Neural progenitor cell (in vitro differentiated cells): Measurements from ENCODE around the gene S100A12. TPM values are rescaled to one million over a fixed set of nuclear protein-coding genes. Genes with fewer than 3 reads are reported as not detected.
A peak's percentile ranks its signal among the peaks of the same experiment; 100 is the strongest.

ENCODE experiments used
- DNase-seq: peaks from one replicate; pipeline ENCODE4 v3.0.0-alpha.2; 2016; ENCODE audit warnings: low spot score
- H2AFZ ChIP-seq: fragments of 200-600 bp; sonication (generic); replicated peaks from 2 replicates; pipeline ENCODE4 v1.6.1; 2016; ENCODE audit warnings: antibody characterized with exemption
- H3F3A ChIP-seq: fragments of 200-600 bp; sonication (generic); 2 replicates; pipeline ENCODE4 v1.6.1; 2016; ENCODE audit warnings: antibody characterized with exemption, low read depth
- H3K27ac ChIP-seq: fragments of 200-600 bp; sonication (generic); 2 replicates; pipeline ENCODE4 v1.5.1; 2016; ENCODE audit warnings: mild to moderate bottlenecking
- H3K27me3 ChIP-seq: fragments of 200-600 bp; sonication (generic); 2 replicates; pipeline ENCODE4 v1.6.1; 2016; ENCODE audit warnings: mild to moderate bottlenecking, moderate library complexity
- H3K36me3 ChIP-seq: fragments of 200-600 bp; sonication (generic); 2 replicates; pipeline ENCODE4 v1.5.1; 2016
- H3K4me1 ChIP-seq: fragments of 200-600 bp; sonication (generic); 2 replicates; pipeline ENCODE4 v1.6.1; 2016; ENCODE audit warnings: mixed run types
- H3K4me2 ChIP-seq: fragments of 200-600 bp; sonication (generic); 2 replicates; pipeline ENCODE4 v1.6.1; 2016
- H3K4me3 ChIP-seq: fragments of 200-600 bp; sonication (generic); 2 replicates; pipeline ENCODE4 v1.5.1; 2016
- H3K79me2 ChIP-seq: fragments of 200-600 bp; sonication (generic); 2 replicates; pipeline ENCODE4 v1.6.1; 2016; ENCODE audit warnings: low read depth
- H3K9ac ChIP-seq: fragments of 200-600 bp; sonication (generic); 2 replicates; pipeline ENCODE4 v1.6.1; 2016
- H3K9me3 ChIP-seq: fragments of 200-600 bp; sonication (generic); 2 replicates; pipeline ENCODE4 v1.5.1; 2016; ENCODE audit warnings: low read depth
- H4K20me1 ChIP-seq: fragments of 200-600 bp; sonication (generic); 2 replicates; pipeline ENCODE4 v1.6.1; 2016; ENCODE audit warnings: low read depth
- H3K27ac Mint-ChIP-seq: 3 replicates; pipeline ENCODE4 v1.8.0; 2021; ENCODE audit warnings: mixed read lengths
- H3K27me3 Mint-ChIP-seq: 2 replicates; pipeline ENCODE4 v1.8.0; 2022; ENCODE audit warnings: low read depth, mild to moderate bottlenecking, inconsistent platforms, moderate library complexity, mixed read lengths; ENCODE audit not compliant: insufficient read depth
- H3K36me3 Mint-ChIP-seq: 3 replicates; pipeline ENCODE4 v1.8.0; 2021; ENCODE audit warnings: mixed read lengths
- H3K4me1 Mint-ChIP-seq: 3 replicates; pipeline ENCODE4 v1.8.0; 2021; ENCODE audit warnings: mixed read lengths
- H3K4me3 Mint-ChIP-seq: 3 replicates; pipeline ENCODE4 v1.8.0; 2021; ENCODE audit warnings: mild to moderate bottlenecking, moderate library complexity, mixed read lengths
- H3K9me3 Mint-ChIP-seq: 3 replicates; pipeline ENCODE4 v1.8.0; 2020; ENCODE audit warnings: mixed read lengths
- EZH2 ChIP-seq: fragments of 200-600 bp; sonication (generic); IDR thresholded peaks from 2 replicates; pipeline ENCODE4 v1.6.1; 2017; ENCODE audit warnings: antibody characterized with exemption, mild to moderate bottlenecking, moderate library complexity
- EZH2phosphoT487 ChIP-seq: fragments of 200-600 bp; sonication (generic); IDR thresholded peaks from 2 replicates; pipeline ENCODE4 v1.6.1; 2017; ENCODE audit warnings: antibody characterized with exemption
- total RNA-seq: library from RNA; depleted of rRNA; stranded (reverse); fragments of >200 nt; gene quantifications from 2 replicates; pipeline ENCODE4 v1.2.3, GENCODE V29; 2015; ENCODE audit warnings: low replicate concordance
- TF ChIP-seq, protein P1 (sequence below): fragments of 200-600 bp; sonication (generic); IDR thresholded peaks from 2 replicates; pipeline ENCODE4 v1.5.1; 2017; ENCODE audit warnings: antibody characterized with exemption, mild to moderate bottlenecking

Gene S100A12
- total RNA-seq, 1 donor from 2014 or later, result not detected

GRCh38 chr1:153354515-153355193 lies 20.8 kb downstream of the S100A12 start:
- no peaks in the 10 kb centered on the region for H3F3A ChIP-seq
- H3K4me3 ChIP-seq, result no peak overlapping the region
- no peak overlapping the region for H3K9ac ChIP-seq
- no peaks in the 10 kb centered on the region for H3K36me3 ChIP-seq
- no peak for DNase-seq
- no peak overlapping the region for H3K27ac ChIP-seq
- no peaks in the 10 kb centered on the region for H3K4me1 ChIP-seq
- Mint-ChIP-seq H3K4me3 (no peak overlapping the region), H3K4me1 (no peaks in the 10 kb centered on the region), H3K27me3 (peaks cover 11% of the 10 kb centered on the region), H3K9me3 (no peaks in the 10 kb centered on the region), H3K27ac (no peak overlapping the region), H3K36me3 (no peaks in the 10 kb centered on the region)
- H4K20me1 ChIP-seq, result no peaks in the 10 kb centered on the region
- H3K9me3 ChIP-seq, result no peaks in the 10 kb centered on the region
- TF ChIP-seq EZH2phosphoT487 (no peak), EZH2 (no peak)
- TF ChIP-seq, protein P1, sequence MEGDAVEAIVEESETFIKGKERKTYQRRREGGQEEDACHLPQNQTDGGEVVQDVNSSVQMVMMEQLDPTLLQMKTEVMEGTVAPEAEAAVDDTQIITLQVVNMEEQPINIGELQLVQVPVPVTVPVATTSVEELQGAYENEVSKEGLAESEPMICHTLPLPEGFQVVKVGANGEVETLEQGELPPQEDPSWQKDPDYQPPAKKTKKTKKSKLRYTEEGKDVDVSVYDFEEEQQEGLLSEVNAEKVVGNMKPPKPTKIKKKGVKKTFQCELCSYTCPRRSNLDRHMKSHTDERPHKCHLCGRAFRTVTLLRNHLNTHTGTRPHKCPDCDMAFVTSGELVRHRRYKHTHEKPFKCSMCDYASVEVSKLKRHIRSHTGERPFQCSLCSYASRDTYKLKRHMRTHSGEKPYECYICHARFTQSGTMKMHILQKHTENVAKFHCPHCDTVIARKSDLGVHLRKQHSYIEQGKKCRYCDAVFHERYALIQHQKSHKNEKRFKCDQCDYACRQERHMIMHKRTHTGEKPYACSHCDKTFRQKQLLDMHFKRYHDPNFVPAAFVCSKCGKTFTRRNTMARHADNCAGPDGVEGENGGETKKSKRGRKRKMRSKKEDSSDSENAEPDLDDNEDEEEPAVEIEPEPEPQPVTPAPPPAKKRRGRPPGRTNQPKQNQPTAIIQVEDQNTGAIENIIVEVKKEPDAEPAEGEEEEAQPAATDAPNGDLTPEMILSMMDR, result no peak
- H3K27me3 ChIP-seq, result peaks cover 19% of the 10 kb centered on the region
- H3K79me2 ChIP-seq, result no peaks in the 10 kb centered on the region
- H3K4me2 ChIP-seq, result no peak overlapping the region
- H2AFZ ChIP-seq, result no peak overlapping the region

DNA sequence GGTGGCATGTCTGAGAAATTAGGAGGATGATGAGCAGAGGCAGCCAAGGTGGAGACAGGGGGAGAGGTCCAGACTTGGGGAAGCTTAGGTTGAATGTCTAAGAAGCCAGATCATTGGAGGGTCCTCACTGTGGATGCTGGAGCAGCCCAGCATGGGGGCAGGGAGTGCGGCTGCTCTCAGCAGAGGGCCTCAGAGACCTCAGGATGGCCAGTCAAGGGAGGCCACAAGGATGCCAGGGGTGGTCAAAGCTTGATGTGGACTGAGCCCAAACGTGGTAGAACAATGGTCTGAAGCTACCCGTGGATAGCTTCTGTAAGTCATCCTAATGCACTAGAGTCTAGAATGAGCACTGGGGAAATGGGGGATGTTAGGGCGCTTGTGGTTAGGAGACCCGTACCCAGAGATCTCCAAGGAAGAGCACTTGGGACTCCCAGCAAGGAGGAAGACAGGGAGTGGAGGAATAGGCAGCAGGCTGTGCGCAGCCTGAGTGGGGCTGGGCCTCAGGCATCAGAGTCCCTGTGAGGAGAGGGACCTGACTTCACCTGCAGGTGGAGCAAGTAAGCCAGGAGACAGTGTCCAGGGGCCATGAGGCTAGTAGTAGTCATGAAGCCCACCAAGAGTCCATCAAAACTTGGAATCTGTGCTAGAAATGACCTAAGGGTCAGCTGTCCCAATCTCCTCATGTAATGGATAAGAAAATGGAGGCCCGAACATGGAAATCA lies 22.0 kb downstream of the S100A12 start:
- H3K4me3 Mint-ChIP-seq, result peak overlapping the region; percentile 22
- H3K9me3 ChIP-seq, result no peaks in the 10 kb centered on the region
- H4K20me1 ChIP-seq, result no peaks in the 10 kb centered on the region
- no peak overlapping the region for H3K4me2 ChIP-seq
- no peaks in the 10 kb centered on the region for H3K36me3 ChIP-seq
- no peak overlapping the region for H3K9ac ChIP-seq
- H3K4me1 ChIP-seq, result no peaks in the 10 kb centered on the region
- no peak overlapping the region for H3K27ac ChIP-seq
- no peak overlapping the region for H2AFZ ChIP-seq
- H3K27me3 ChIP-seq, result peaks cover 19% of the 10 kb centered on the region
- no peaks in the 10 kb centered on the region for H3K36me3 Mint-ChIP-seq
- H3K4me3 ChIP-seq, result no peak overlapping the region
- no peaks in the 10 kb centered on the region for H3K79me2 ChIP-seq
- no peak for TF ChIP-seq EZH2
- TF ChIP-seq, protein P1, result peak; percentile 51
- no peaks in the 10 kb centered on the region for H3K4me1 Mint-ChIP-seq
- H3F3A ChIP-seq, result no peaks in the 10 kb centered on the region
- peaks cover 12% of the 10 kb centered on the region for H3K27me3 Mint-ChIP-seq
- DNase-seq, result peak; percentile 46
- no peaks in the 10 kb centered on the region for H3K9me3 Mint-ChIP-seq
- H3K27ac Mint-ChIP-seq, result no peak overlapping the region

DNA sequence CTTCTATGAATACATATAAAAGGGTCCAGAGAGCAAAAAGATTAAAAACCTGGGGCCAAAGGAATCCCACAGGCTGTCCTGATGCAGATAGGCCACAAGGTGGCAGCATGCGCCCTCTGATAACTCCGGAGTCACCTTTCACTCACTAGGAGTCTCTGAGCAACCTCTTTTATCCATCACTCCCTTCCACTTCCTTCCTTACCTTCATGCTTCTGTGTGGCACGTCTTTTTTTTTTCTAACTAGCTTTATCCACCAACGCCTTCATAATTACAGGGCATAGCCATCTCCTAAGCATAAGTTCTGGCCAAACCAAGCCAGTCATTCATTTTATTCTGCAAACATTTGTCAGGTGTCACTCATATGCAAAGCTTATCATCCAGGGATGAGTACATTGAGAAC lies 22.9 kb downstream of the S100A12 start:
- Mint-ChIP-seq H3K9me3 (no peaks in the 10 kb centered on the region), H3K36me3 (no peaks in the 10 kb centered on the region), H3K27me3 (peaks cover 12% of the 10 kb centered on the region), H3K4me1 (no peaks in the 10 kb centered on the region), H3K27ac (no peak overlapping the region), H3K4me3 (no peak overlapping the region)
- peak; percentile 77 for DNase-seq
- H3K9ac ChIP-seq, result no peak overlapping the region
- TF ChIP-seq EZH2, result no peak
- TF ChIP-seq, protein P1, result peak; percentile 94
- TF ChIP-seq EZH2phosphoT487, result no peak
- no peak overlapping the region for H3K4me3 ChIP-seq
- no peak overlapping the region for H2AFZ ChIP-seq
- no peaks in the 10 kb centered on the region for H3K4me1 ChIP-seq
- H3K9me3 ChIP-seq, result no peaks in the 10 kb centered on the region
- H3F3A ChIP-seq, result no peaks in the 10 kb centered on the region
- H3K27ac ChIP-seq, result no peak overlapping the region
- H3K79me2 ChIP-seq, result no peaks in the 10 kb centered on the region
- H3K36me3 ChIP-seq, result no peaks in the 10 kb centered on the region
- no peaks in the 10 kb centered on the region for H4K20me1 ChIP-seq
- H3K4me2 ChIP-seq, result no peak overlapping the region
- H3K27me3 ChIP-seq, result peaks cover 19% of the 10 kb centered on the region
